Fibroblast of skin of back (primary cell): ENCODE results near the gene ARFIP1. TPM values are rescaled to one million over a fixed set of nuclear protein-coding genes. Genes with fewer than 3 reads are reported as not detected.
"Not testable (repeated sequence)": the region's sequence is repeated elsewhere in the genome, so short reads cannot be mapped to it uniquely, and the experiment has no call there.

Experiments
- DNase-seq: peaks from one replicate; pipeline ENCODE4 v3.0.0-alpha.2; 2013
- polyA plus RNA-seq, 2 experiments: library from polyadenylated mRNA; unstranded; fragments of 120-200 nt; gene quantifications; one replicate each; pipeline ENCODE4 v1.2.1, GENCODE V29; 2013; ENCODE audit not compliant: insufficient read length in 2 of 2

The ARFIP1 gene
- polyA plus RNA-seq (2013, experiment 1 of 2; ENCODE audit: insufficient read length): 22.4 TPM
- 22.0 TPM for polyA plus RNA-seq (2013, experiment 2 of 2; ENCODE audit: insufficient read length)

- DNase-seq: peak; percentile 97
Measured at GRCh38 chr4:152779513-152780266, at the start of gene ARFIP1, which contains the start of gene TIGD4. ARFIP1 (plus strand) TSS chr4:152779954; CDS start chr4:152829634, 49,680 bp downstream. TIGD4 (minus strand) TSS chr4:152779730; CDS start chr4:152771004, 8,726 bp downstream.

- no peak for DNase-seq
Measured at GRCh38 chr4:152731997-152732396, 47.8 kb upstream of the ARFIP1 start.

- no peak for DNase-seq
Measured at GRCh38 chr4:152734015-152734698, 45.6 kb upstream of the ARFIP1 start.

GRCh38 chr4:152734699-152735050 is 45.1 kb upstream of the ARFIP1 start:
- DNase-seq: no peak

- DNase-seq: peak; percentile 10
Measured at GRCh38 chr4:152735396-152735859, 44.3 kb upstream of the ARFIP1 start.

GRCh38 chr4:152735906-152736305 is 43.8 kb upstream of the ARFIP1 start:
- no peak for DNase-seq

GRCh38 chr4:152738827-152739226 is 40.9 kb upstream of the ARFIP1 start:
- DNase-seq: no peak

GRCh38 chr4:152747444-152747843 is 32.3 kb upstream of the ARFIP1 start:
- no peak for DNase-seq

- no peak for DNase-seq
Measured at GRCh38 chr4:152748619-152749018, 31.1 kb upstream of the ARFIP1 start.

- no peak for DNase-seq
Measured at GRCh38 chr4:152763796-152764195, 16.0 kb upstream of the ARFIP1 start.

- DNase-seq: not testable (repeated sequence)
Measured at GRCh38 chr4:152765069-152765737, 14.6 kb upstream of the ARFIP1 start.

- DNase-seq: peak; percentile 17
Measured at GRCh38 chr4:152771741-152772533, 7.8 kb upstream of the ARFIP1 start.

GRCh38 chr4:152773339-152773738 is 6.4 kb upstream of the ARFIP1 start:
- no peak for DNase-seq

GRCh38 chr4:152773953-152774352 is 5.8 kb upstream of the ARFIP1 start:
- DNase-seq: no peak

GRCh38 chr4:152776352-152776751 is 3.4 kb upstream of the ARFIP1 start:
- peak; percentile 13 for DNase-seq

GRCh38 chr4:152777488-152777887 is 2.3 kb upstream of the ARFIP1 start:
- DNase-seq: no peak

GRCh38 chr4:152778656-152779512 is 870 bp upstream of the ARFIP1 start:
- peak; percentile 11 for DNase-seq

- DNase-seq: peak; percentile 54
Measured at GRCh38 chr4:152780267-152780778, 569 bp downstream of the ARFIP1 start.

- DNase-seq: peak; percentile 68
Measured at GRCh38 chr4:152784490-152785350, 5.0 kb downstream of the ARFIP1 start.
